ENCODE measurements around the gene CNTN5. TPM values are rescaled to one million over a fixed set of nuclear protein-coding genes. Genes with fewer than 3 reads are reported as not detected.

CNTN5 gene
- total RNA-seq, 1 donor from 2014 or later = not detected

DNA sequence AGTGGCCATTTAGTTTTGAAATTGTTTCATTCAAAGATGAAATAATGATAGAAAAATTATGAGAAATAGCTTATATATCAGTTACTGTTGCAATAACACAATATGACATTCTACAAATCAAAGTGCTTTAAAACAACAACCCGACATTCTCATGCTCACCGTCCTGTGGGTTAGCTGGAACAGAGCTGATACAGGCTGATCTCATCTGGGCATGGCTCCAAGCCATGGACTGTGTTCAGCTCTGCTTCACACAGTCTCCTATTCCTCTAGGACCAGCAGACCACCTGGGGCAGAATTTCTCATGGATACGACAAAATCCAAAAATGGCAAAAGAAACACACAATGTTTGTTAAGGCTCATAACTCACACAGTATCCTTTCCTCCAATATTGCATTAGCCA lies 178.6 kb downstream of the CNTN5 start:
- H3K4me3 Mint-ChIP-seq (ENCODE audit: unreplicated experiment) = no peak overlapping the region
- no peak overlapping the region for H3K27ac Mint-ChIP-seq (ENCODE audit: unreplicated experiment)
- DNase-seq (ENCODE audit: low spot score) = no peak
- peaks cover 5% of the 10 kb centered on the region for H3K27me3 Mint-ChIP-seq (ENCODE audit: low read depth)
- no peaks in the 10 kb centered on the region for H3K36me3 Mint-ChIP-seq (ENCODE audit: low read depth)
- no peaks in the 10 kb centered on the region for H3K4me1 Mint-ChIP-seq (ENCODE audit: low read depth)
- H3K9me3 Mint-ChIP-seq (ENCODE audit: low read depth) = no peaks in the 10 kb centered on the region
- TF ChIP-seq, protein P1, sequence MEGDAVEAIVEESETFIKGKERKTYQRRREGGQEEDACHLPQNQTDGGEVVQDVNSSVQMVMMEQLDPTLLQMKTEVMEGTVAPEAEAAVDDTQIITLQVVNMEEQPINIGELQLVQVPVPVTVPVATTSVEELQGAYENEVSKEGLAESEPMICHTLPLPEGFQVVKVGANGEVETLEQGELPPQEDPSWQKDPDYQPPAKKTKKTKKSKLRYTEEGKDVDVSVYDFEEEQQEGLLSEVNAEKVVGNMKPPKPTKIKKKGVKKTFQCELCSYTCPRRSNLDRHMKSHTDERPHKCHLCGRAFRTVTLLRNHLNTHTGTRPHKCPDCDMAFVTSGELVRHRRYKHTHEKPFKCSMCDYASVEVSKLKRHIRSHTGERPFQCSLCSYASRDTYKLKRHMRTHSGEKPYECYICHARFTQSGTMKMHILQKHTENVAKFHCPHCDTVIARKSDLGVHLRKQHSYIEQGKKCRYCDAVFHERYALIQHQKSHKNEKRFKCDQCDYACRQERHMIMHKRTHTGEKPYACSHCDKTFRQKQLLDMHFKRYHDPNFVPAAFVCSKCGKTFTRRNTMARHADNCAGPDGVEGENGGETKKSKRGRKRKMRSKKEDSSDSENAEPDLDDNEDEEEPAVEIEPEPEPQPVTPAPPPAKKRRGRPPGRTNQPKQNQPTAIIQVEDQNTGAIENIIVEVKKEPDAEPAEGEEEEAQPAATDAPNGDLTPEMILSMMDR (IDR thresholded peaks at IDR 0.05) = no peak

DNA sequence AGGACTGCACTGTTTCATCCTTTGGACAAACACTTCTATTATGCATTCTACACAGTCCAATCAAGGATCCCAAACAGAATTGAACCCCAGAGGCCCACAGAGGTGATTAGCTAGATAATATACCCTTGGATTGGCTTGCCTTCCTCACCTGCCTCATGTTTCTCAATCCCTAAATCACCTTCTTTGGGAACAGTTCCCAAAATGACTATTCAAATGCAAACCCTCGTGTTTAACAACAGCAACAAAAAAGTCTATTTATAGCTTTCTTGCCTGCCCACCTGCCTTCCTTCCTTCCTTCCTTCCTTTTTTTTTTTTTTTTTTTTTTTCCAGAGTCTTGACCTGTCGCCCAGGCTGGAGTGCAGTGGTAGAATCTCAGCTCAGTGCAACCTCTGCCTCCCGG lies 180.0 kb downstream of the CNTN5 start:
- H3K27ac Mint-ChIP-seq (ENCODE audit: unreplicated experiment) = no peak overlapping the region
- no peaks in the 10 kb centered on the region for H3K36me3 Mint-ChIP-seq (ENCODE audit: low read depth)
- H3K4me3 Mint-ChIP-seq (ENCODE audit: unreplicated experiment) = no peak overlapping the region
- H3K27me3 Mint-ChIP-seq (ENCODE audit: low read depth) = peaks cover 8% of the 10 kb centered on the region
- H3K9me3 Mint-ChIP-seq (ENCODE audit: low read depth) = no peaks in the 10 kb centered on the region
- TF ChIP-seq, protein P1 (IDR thresholded peaks at IDR 0.05) = no peak
- no peak for DNase-seq (ENCODE audit: low spot score)
- no peaks in the 10 kb centered on the region for H3K4me1 Mint-ChIP-seq (ENCODE audit: low read depth)

DNA sequence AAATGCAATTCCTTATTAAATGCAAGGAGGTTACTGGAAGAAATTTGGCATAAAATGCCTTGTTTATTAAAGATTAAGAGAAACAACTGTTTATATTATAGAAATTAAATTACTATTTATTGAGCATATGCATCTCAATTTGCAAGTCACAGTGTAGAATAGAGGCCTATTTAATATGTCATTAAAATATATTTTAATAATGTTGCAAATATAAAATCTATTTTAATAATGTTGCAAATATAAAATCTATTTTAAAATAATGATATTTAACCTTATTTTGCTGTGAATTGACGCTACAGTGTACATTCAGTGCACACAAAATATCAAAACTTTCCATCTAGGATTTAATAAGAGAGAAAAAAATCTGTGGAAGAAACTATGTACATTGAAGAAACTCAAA lies 188.1 kb downstream of the CNTN5 start:
- DNase-seq (ENCODE audit: low spot score) = no peak
- H3K4me1 Mint-ChIP-seq (ENCODE audit: low read depth) = no peaks in the 10 kb centered on the region
- no peaks in the 10 kb centered on the region for H3K9me3 Mint-ChIP-seq (ENCODE audit: low read depth)
- TF ChIP-seq, protein P1 (IDR thresholded peaks at IDR 0.05) = no peak
- no peak overlapping the region for H3K4me3 Mint-ChIP-seq (ENCODE audit: unreplicated experiment)
- no peak overlapping the region for H3K27ac Mint-ChIP-seq (ENCODE audit: unreplicated experiment)
- no peaks in the 10 kb centered on the region for H3K36me3 Mint-ChIP-seq (ENCODE audit: low read depth)
- peaks cover 10% of the 10 kb centered on the region for H3K27me3 Mint-ChIP-seq (ENCODE audit: low read depth)

DNA sequence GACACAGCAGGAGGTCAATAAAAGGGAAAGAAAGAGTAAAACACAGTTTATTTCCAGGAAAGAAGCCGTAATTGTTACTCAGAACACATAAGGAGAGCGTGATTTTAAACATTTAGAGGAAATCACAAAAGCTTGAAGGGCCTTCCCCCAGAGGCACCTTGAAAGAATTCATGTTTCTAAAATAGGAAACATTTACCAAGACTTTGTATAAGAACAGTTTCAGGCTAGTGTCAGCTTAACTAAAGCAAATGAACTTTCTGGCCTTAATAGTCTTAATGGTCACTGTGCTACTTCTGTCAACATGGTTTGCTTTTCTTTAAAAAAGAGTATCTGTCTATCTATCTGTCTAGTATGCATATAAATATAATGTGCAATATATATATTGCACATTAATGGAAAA lies 208.8 kb downstream of the CNTN5 start:
- TF ChIP-seq, protein P1 (IDR thresholded peaks at IDR 0.05) = no peak
- H3K36me3 Mint-ChIP-seq (ENCODE audit: low read depth) = no peaks in the 10 kb centered on the region
- no peak overlapping the region for H3K27ac Mint-ChIP-seq (ENCODE audit: unreplicated experiment)
- H3K27me3 Mint-ChIP-seq (ENCODE audit: low read depth) = peaks cover 4% of the 10 kb centered on the region
- no peak for DNase-seq (ENCODE audit: low spot score)
- H3K4me1 Mint-ChIP-seq (ENCODE audit: low read depth) = no peaks in the 10 kb centered on the region
- H3K4me3 Mint-ChIP-seq (ENCODE audit: unreplicated experiment) = no peak overlapping the region
- H3K9me3 Mint-ChIP-seq (ENCODE audit: low read depth) = peaks cover 12% of the 10 kb centered on the region

DNA sequence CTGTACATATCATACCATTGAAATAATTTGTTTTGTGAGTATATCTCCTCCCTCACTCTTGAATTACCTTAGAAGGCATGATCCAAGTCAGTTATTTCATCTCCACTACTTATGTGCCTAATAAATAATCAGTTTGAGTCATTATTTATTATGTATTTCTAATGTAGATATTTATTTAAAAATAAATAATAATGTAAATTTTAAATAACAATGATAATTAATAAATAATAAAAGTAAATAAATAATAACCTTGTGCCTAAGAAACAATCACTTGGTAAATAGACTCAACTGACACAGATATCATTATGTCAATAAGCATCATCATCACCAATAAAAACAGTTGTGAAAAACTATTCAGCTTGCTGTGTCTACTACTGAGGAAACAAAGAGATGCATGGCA lies 213.8 kb downstream of the CNTN5 start:
- Mint-ChIP-seq H3K36me3 (ENCODE audit: low read depth) (no peaks in the 10 kb centered on the region), H3K27me3 (ENCODE audit: low read depth) (no peaks in the 10 kb centered on the region), H3K27ac (ENCODE audit: unreplicated experiment) (no peak overlapping the region), H3K4me1 (ENCODE audit: low read depth) (no peaks in the 10 kb centered on the region), H3K9me3 (ENCODE audit: low read depth) (peaks cover 12% of the 10 kb centered on the region), H3K4me3 (ENCODE audit: unreplicated experiment) (no peak overlapping the region)
- TF ChIP-seq, protein P1 (IDR thresholded peaks at IDR 0.05) = no peak
- DNase-seq (ENCODE audit: low spot score) = no peak

Measured in chondrocyte (in vitro differentiated cells).